HG03108 (cell line): Measurements from ENCODE around the gene SPDYE5.
"Not testable (repeated sequence)": the region's sequence is repeated elsewhere in the genome, so short reads cannot be mapped to it uniquely, and the experiment has no call there.

Experiments
- ATAC-seq: cut with Tn5 transposase; IDR thresholded peaks from one replicate; pipeline ENCODE4 v1.9.1; 2021; ENCODE audit warnings: moderate library complexity; ENCODE audit not compliant: unreplicated experiment

SPDYE5 gene

GRCh38 chr7:75492020-75492419 lies at the start of gene SPDYE5:
SPDYE5 (plus strand) TSS chr7:75492320; CDS start chr7:75494048, 1,728 bp downstream.
- not testable (repeated sequence) for ATAC-seq

DNA sequence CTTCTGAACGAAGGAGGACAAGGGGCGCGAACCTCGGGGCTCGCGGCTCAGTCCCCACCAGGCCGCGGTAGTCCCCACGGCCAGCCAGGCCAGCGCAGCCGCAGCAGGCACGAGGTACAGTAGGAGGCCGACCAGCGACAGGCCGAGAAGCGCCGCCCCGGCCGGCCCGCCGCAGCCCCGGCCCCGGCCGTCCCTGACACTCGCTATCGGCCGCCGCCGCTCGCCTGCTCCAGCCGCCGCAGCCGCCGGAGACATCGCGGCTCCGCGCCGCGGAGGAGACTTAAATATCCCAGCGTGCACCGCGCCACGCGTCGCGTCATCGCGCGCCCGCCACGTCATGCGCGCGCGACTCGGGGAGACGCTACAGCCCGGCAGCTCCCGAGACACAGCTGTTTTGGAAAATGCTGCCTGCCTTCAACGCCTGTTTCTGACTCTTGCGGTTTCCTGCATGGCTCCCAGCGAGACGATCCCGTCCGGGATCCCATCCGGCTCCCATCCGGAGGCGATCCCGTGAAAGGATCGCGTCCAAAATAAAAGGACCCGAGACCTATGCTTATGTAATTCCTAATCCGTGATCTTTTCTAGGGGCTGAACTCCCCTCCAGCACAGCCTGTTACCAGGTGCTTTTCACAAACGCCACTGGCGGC lies 49.5 kb upstream of the SPDYE5 start:
- peak; percentile 80 for ATAC-seq

DNA sequence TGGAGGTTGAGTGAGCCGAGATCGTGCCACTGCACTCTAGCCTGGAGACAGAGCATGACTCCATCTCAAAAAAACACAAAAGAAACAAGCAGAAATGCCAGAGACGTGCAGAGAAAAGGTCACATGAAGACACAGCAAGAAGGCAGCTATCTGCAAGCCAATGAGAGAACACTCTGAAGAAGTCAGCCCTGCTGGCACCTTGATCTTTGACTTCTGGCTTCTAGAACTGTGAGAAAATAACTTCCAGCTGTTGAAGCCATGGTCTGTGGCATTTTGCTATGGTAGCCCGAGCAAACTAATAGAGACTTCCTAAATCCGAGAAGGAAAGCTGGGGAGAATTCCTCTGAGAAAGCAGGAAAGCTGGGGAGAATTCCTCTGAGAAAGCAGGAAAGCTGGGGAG lies 42.2 kb upstream of the SPDYE5 start:
- not testable (repeated sequence) for ATAC-seq

DNA sequence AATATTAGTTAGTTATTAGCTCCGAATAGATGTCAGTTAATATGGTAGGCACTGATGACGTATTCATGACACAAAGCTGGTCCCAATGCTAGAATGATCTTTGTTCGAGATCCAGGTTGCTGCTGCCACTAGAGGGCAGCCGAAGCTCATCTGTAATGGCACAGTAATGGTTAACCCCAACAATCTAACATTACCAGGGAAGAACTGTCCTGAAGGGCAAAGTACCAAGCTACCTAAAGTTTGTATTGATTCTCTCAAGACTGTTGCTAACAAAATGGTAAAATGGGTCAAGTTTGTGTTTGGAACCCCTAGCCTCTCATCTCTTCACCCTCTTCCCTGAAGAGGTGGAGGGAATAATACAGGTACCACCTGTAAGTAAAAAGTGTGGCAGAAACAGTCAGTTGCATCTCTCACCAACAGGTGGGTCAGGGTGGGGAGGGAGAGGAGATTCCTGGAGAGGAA lies 39.6 kb upstream of the SPDYE5 start:
- ATAC-seq, result peak; percentile 84

- ATAC-seq, result not testable (repeated sequence)
These were observed 35.7 kb upstream of the SPDYE5 start for GRCh38 chr7:75456403-75456802.

- ATAC-seq, result not testable (repeated sequence)
These were observed 34.1 kb upstream of the SPDYE5 start for GRCh38 chr7:75458034-75458433.

DNA sequence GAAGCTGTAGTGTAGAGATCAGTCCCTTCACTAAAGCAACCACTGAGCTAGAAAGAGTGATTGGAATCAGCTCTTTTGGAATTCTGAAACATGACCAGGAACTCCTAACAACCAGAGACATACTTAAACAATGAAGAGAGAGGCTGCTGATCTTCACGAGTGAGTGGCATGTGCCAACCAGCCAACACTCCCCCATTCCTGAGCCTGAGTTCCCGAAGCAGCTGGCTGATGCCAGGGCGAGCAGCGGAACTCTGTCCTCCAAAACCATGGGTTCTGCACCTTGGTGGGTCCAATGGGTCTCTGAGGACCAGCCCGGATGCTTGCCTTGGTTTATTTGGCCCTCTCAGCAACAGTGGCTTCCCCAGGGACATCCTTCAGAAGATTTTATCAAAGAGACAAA lies 31.6 kb upstream of the SPDYE5 start:
- not testable (repeated sequence) for ATAC-seq

DNA sequence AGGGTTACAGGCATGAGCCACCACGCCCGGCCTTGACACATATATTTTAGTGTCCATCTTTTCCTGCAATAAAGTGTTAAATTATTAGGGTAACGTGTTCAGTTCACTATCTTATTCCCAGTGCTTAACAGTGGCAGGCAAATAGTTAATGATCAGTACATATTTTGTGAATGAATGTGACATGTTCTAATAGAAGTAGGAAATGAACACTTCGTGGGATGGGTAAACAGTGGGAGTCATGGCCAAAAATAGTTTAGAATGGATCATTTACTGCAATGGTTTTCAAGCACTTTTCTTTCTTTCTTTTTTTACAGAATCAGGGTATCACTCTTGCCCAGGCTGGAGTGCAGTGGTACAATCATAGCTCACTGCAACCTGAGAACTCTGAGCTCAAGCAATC lies 22.0 kb upstream of the SPDYE5 start:
- not testable (repeated sequence) for ATAC-seq

DNA sequence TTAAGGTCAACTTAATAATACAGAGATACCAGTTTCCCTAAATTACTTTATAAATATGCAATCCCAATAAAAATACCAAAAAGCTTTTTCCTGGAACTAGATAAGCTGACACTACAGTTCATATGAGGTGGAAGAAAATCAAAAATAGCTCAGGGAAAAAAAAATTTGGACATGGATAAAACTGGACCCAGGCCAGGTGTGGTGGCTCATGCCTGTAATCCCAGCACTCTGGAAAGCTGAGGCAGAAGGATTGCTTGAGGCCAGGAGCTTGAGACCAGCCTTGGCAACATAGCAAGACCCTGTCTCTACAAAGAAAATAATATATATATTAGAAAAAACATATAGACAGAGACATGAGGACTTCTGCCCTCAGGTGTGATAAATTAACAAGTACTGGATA lies 14.7 kb upstream of the SPDYE5 start:
- ATAC-seq, result not testable (repeated sequence)

GRCh38 chr7:75480313-75480712 lies 11.8 kb upstream of the SPDYE5 start:
- ATAC-seq, result not testable (repeated sequence)

DNA sequence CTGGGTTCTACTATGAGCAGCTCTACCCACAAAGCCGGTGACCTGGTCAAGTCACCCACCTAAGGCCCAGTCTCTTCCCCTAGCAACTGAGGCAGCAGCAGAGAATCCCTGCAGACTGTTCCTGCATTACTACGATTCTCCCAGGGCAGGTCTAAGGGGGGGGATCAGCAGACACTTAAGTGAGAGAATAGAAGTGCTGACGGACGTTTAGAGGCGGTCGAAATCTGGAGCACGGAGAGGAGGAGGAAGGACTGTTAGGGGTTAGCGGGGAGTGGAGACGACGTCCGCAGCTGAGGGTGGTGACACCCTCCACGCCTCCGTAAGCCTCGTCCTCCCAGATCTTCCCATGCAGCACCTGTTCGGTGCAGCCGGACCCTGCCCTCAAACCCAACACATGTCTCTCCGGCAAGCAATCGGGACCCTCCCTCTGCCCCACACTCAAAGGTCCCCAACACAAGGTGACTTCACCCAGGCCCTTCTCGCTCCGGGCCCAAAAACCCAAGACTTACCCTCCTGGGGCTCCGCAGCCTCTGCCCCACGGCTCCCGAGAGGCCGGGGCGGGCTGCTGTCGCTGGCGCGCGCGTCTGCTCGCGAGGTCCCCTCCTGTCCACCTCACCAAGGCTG lies 6.7 kb upstream of the SPDYE5 start:
- ATAC-seq, result not testable (repeated sequence)

GRCh38 chr7:75485979-75486643 lies 6.0 kb upstream of the SPDYE5 start, which contains the start of gene POM121C:
POM121C (minus strand) TSS chr7:75486299; CDS start chr7:75441496, 44,803 bp downstream.
- ATAC-seq, result peak; percentile 100

DNA sequence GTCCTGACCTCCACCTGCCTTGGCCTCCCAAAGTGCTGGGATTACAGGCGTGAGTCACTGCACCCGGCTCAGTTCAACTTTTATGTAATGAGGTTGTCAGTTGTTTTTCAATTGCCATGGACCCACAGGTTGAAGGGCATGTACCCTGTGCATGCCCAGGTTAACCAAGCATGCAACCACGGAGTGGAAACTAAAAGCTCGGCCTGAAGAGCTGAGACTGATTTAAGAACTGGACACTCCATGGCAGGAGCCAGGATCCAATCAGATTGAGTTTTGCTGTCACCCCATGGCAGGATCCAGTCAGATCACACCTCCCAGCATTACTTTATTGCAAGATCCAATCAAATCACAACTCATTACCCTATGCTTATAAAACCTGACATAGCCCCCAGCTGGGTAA lies 16.9 kb downstream of the SPDYE5 start:
- ATAC-seq, result peak; percentile 52

GRCh38 chr7:75518842-75519241 lies 26.7 kb downstream of the SPDYE5 start:
- ATAC-seq, result not testable (repeated sequence)

DNA sequence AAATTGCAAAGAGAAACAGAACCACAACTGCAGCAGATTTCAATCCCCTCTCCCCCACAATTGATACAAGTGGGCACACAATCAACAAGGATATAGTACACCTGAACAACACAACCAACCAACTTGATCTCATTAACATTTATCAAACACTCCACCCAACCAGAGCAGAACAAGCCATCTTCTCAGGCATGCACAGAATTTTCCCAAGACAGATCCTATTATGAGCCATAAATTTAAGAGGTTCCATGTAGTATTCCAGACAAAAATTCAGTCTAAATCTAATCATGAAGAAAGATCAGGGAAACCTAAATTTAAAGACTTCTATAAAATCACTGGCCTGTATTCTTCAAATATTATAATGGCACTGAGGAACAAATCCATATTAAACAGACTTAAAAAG lies 29.6 kb downstream of the SPDYE5 start:
- ATAC-seq, result not testable (repeated sequence)

GRCh38 chr7:75527224-75527722 lies 35.2 kb downstream of the SPDYE5 start:
- ATAC-seq, result not testable (repeated sequence)

GRCh38 chr7:75531359-75531821 lies 39.3 kb downstream of the SPDYE5 start:
- no peak for ATAC-seq

- no peak for ATAC-seq
These were observed 40.5 kb downstream of the SPDYE5 start for GRCh38 chr7:75532639-75533038.

GRCh38 chr7:75533926-75534325 lies 41.8 kb downstream of the SPDYE5 start:
- ATAC-seq, result no peak

GRCh38 chr7:75534727-75535307 lies 42.7 kb downstream of the SPDYE5 start:
- ATAC-seq, result peak; percentile 82

DNA sequence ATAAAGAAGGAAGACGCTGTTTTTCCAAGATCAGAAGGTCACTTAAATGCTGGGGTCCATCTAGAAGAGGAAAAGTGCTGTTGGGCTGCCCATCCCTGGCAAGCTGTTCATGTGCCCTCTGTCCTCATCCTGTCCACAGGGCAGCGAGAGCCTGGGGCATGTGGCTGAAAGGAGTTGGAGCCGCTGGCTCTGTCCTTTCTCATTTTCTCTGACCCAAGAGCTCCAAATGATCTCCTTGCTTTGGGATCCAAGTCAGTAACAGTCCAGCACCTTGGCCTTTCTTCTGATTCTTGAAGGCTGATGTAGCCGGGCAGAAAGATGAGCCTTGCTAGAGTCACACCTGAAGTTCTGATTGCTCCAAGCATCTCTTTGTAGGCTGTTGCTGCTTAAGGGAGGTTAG lies 44.4 kb downstream of the SPDYE5 start:
- no peak for ATAC-seq
